CD4-positive, alpha-beta T cell treated with Interleukin-15 for 1 hour (primary cell): Measurements from ENCODE around the gene NINJ1.
A peak's percentile ranks its signal among the peaks of the same experiment; 100 is the strongest.

ENCODE experiments used
- DNase-seq: peaks from one replicate; pipeline ENCODE4 v3.0.0-alpha.2; 2020

Gene NINJ1

DNA sequence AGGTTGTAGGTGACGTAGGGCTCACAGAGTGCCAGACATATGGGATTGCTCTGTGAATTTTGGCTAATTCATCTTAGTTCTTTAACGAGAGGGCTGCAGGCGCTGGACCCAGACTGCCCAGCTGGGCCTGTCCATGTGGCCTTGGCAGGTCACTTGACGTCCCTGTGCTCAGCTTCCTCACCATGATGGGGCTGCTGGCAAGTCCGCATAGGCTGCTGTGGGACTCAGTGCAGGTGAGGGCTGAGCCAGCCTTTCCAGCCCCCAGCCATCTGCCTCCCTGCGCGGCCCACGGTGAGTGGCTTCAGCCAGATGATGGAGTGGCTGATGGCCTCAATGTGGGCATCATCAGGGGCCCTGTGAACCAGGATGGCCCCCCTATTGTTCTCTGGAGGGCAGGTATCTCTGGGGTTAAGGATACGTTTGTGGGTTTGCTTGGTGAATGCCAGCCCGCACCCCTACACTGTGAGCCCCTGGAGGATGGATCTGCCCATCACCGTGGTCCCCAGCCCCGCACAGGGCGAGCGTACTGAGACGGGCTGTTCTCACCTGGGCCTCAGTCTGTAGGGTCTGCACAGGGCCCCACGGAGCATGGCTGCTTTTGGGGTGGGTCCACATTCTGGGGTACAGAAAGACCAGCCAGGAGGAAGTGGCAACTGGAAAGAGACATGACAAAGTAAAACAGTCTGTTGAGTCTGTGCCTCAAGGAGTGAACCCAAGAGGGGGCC lies 34.3 kb downstream of the NINJ1 start:
- DNase-seq: peak; percentile 15

DNA sequence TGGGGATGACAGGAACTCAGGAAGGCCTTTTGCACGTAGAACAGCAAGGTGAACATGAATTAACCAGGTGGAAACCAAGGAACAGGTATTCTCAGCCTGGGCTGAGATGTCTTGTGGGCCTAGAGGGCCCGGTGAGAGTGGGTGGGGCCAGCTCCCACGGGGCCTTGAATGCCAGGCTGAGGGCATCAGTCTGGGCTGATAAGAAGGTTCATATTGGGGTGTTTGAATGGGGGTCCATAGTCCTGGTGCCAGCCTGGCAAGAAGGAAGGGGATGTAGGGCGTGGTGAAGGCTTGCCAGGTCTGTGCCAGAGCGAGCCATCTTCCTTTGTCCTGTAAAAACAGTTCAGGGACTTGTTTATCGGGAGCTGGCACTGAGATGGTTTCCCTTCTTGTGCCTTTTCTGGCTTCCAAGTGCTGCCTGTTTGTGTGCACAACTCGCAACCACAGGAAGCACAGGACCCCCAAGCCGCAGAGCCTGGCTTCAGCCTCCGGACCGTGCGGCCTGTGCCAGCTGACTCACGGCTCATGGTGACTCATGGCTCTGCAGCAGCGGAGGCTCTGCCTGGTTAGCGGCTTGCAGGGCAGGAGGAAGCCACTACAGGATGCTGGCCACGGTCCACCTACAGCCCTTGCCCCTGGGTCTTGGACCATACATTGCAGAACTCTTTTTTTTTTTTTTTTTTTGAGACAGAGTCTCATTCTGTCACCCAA lies 35.7 kb downstream of the NINJ1 start:
- peak; percentile 86 for DNase-seq

DNA sequence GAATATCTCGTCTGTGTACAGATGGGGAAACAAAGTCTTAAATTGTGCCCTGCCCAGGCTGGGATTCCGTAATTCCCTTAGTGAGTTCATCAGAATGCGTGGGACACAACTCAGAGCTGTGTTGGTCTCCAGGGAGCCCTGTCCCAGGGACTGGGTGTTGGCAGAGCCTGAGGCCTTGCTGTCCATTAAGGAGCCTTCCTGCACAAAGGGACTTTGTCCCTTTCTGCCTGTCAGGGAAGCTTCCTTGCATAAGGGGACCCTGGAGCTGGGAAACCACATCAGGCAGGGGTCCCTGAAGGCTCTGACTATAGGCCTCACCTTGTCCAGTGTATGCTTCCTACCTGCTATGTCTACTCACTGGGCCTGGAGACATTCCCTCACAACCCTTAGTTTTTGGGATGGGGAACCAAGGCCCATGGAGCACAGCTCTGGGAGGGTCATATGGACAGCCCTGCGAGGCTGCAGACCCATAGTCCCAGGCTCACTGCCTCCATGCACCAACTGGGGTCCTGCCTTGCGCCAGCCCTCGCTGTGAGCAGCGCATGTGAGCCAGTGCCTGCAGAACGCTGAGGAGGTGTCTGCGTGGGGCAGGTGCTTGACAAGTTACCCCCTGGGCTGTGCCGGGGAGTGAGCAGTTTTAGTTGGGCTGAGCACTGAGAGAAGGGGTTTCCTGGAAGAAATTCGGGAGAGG lies 36.4 kb downstream of the NINJ1 start:
- peak; percentile 15 for DNase-seq

DNA sequence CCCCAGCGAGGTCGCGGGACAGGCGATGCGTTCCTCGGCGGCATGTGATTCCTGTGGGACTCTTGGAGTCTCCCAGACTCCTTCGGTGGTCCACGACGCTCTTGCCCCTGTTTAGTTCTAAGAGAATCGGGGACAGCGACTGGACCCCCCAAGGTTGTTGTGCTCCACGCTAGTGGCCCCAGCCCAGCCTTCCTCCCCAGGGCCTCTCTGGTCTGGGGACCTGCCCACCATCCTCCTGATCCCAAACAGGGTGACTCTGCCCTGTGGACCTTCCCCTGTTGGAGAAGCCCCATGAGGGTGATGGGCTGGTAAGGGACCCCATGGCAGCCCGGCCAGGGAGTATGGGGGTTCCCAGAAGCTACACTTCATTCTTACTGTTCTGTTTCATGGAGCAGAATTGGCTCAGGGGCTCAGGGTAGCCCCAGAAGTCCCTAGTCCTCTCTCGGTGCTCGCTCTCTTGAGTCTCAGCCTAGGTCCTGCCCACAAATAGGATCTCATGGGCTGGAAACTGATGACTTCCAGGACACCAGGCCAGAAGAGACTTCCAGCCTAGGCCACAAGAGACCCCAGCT lies 37.2 kb downstream of the NINJ1 start:
- DNase-seq: peak; percentile 10

DNA sequence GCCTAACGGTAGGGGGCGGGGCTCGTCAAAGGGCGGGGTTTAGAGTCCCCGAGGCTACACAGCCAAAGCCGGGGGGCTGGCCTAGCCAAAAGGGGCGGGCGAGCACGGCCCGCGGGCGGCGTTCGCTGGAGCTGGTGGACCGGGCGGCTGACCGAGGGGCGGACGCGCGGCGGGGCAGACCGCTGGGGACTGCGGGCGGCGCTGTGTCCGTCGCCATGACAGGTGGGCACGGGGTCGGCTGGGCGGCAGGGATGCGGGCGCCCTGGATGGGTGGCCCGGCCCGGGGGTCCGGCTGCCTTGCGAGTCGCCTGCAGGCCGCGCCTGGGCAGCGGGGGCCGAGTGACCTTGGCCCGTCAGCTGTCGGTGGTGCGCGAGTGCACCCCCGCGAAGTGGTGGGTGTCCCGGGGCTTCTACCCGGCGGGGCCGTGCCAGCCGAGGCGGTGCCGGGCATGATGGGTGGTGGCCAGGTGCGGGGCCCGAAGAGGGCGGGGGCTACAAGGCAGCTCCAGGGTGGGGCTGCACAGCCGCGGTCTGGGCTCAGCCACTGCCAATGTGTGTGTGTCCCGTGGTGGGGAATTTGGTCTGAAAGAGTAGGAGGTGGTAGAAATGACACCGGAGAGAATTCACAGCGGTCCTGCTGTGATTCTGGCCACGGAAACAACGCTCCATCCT lies 37.8 kb downstream of the NINJ1 start, which contains the start of gene CARD19:
TSS of gene CARD19 (plus strand) at position 87 of the 672 bp plus-strand sequence. CDS start at position 216, 129 bp downstream.
- peak; percentile 59 for DNase-seq

DNA sequence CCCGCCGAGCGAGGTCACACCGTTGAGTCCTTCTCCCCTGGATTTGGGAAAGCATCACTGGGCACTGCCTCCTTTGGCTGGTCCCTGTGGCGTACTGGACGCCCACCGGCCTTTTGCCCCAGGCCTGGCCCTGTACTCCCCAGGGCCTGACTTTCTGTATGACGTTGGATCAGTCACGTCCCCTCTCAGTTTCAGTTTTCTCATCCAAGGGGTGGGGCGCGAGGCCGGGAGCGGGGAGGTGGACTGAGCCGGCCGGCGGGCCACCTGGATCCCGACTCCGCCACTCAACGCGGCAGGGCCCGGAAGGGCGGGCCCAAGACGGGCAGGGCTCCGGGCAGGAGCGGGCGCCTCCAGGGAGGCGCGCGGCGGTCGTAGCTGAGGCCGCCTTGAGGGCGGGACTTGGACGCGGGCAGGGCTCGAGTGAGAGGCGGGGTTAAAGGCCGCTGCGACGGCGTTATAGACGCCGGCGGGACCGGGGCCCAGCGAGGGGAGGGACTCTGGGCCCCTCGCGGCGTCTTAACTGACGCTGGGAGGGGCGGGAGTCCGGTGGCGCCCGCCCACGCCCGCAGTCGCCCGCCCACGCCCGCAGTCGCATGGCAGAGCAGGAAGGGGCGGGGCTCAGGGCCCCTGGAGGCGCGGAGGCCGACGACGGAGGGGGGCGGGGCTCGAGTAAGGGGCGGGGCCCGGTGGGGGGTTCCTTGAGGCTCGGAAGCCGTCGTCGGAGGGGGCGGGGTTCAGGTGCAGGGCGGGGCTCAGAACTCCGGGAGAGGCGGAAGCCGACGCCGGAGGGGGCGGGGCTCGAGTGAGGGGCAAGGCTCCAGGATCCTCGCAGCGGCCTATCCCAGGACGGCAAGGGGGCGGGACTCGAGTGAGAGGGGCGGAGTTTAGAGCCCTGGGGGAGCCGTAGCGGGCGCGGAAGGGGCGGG lies 38.6 kb downstream of the NINJ1 start:
- peak; percentile 95 for DNase-seq

DNA sequence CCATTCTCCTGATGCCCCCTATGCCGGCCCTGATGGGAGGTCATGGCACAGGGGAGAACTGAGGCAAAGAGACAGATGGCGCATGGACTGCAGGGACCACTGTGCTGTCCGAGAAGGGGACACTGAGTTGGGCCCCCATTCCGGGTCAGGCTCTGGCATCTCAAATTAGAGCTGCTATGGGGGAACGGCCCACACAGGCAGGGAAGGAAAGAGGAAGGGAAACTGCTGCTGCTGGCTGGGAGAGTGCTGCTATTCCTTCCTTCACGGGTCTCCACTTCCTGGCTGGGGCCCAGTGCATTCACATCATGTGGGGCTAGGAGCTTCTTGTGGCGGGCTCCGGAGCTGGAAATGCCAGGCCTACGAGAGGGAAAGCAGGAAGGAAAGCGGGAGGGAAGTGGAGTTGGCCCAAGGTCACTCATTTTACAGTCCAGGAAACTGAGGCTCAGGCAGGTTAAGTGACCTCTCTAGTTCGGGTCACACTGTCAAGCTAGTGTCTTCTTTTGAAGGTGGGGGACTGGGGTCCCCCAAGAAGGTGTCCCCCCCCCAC lies 39.3 kb downstream of the NINJ1 start:
- peak; percentile 62 for DNase-seq

DNA sequence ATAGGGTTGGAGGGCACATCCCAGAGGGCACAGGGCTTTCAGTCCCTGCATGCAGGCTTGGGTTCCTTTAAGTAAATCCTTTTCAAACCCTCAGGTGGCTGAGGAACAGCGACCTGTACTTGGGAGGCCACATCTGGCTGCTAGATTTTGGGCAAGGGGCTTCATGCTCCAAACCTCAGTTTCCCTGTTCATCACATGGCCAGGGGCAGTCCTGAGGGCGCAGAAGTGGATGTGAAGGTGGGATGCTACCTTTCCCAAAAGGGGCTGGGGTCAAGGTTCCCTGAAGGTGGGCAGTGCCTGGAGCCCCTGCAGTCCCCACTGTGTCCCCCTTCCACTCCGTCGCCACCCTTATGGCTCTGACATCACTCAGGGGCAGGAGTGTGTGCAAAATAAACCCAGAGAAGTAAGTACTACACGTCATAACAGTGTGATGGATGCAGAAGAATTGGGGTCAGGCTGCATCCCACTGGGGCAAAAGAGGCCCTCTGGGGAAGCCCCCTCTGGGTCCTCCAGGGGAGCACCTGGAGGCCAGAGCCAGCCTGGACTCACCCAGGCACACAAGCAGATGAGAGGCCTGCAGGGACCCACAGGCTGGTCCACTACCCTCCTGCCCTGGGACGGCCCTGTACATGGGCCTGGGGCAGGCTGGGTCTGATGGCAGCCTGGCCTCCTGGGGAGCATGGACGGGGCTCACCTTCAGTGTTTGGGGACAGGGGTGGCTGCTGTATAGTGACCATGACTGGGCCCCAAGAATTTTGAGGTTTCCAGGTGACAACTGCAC lies 40.0 kb downstream of the NINJ1 start:
- peak; percentile 15 for DNase-seq

DNA sequence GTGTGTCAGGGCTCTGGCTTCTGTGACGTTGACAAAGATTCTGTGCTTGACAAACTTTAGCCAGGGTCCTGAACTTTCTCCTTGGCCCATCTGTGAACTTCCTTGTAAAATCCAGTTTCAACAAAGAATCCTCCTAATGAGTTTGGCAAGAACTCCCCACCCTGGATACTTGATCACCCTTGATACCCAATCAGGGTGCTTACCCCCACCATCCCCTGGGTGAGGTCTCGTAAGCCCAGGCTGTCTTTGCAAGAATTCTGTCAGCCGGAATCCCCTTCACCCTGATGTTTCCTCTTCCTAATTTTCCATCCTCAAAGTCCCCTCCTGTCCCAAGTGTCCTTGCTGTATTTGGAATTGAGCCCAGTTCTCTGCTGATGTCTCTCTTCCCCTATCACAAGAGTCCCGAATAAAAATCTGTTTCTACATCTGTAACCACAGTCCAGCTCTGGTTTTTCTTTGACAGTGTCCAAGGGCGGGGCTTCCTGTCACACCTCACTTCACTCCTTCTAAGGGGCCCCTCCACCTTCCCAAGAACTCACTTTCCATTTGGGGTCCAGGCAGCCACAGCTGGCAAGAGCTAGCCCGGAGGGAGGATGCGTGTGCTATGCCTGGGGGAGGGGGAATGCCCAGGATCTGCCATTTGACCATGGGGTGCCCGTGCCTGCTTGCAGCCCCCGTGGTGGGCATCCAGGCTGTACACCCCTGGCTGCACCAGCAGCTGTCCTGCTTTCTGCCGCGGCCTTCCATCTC lies 40.7 kb downstream of the NINJ1 start:
- DNase-seq: peak; percentile 17

DNA sequence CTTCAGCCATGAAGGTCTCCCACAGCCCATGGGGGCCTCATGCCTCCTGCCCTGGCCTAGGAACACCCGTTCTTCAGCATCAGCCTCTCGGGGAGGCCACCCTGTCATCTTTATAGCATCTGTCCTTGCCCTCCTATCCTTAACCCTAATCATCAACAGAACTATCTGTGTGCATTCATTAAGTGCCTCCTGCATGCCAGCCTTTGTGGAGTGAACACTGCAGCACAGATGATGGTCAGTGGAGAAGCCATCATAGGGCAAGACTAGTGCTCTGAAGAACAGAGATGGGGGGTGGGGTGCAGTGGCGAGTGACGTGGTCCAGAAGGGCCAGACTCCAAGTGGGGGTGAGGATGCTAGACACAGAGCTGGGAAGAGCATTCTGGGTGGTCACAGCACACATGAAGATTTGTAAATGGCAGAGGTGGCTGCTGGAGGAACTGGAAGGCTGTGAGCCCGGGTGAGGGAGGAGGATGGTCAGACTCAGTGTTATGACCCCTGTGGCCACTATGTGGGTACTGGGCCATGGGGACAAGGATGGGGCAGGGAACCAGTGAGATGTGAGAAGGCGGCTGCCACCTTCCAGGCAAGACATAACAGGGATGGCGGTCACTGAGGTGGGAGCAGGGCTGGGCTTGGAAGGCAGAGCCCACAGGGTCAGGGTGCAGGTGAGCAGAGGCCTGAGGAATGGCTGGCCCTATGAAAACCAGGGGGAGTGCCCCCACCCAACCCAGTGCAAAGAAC lies 41.6 kb downstream of the NINJ1 start:
- DNase-seq: peak; percentile 9

DNA sequence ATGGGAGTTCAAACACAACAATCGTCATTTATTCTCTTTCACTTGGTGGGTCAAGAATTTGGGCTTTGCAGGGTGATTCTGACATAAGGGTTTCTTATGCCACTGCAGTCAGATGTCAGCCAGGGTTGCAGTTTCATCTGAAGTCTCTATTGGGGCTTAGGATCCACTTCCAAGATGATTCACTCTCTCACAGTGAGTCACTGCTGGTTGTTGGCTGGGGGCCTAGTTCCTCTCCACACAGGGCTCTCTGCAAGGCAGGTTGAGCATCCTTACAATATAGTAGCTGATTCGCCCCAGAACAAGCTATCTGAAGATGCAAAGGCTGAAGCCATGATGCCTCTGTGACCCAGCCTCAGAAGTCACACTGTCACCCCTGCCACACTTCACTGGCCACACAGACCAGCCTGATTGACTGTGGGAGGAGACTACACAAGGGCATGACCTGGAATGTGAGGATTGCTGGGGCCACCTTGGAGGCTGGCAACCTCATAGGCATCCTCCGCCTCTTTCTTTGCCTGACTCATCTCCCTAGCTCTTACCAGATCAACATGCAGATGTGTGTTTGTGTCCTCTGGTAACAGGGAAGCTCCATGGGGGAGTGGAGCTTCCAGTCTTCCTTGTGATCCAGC lies 42.5 kb downstream of the NINJ1 start:
- no peak for DNase-seq

DNA sequence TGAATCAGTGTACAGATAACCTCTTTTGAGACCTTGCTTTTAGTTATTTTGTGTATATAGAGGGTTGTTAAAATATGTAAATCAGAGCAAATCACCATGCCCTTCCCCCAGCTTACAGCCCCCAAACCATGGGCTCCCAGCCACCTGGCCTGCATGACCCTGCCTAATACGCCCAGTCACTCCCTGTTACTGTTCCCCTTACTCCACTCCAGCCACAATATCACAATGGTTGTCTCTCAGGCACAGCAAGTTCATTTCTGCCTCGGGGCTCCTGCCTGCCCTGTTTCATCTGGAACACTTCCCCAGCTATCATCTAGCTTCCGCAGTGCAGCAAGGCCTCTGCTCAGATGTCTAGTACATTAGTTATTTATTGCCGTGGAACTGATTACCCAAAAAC lies 43.0 kb downstream of the NINJ1 start:
- no peak for DNase-seq

DNA sequence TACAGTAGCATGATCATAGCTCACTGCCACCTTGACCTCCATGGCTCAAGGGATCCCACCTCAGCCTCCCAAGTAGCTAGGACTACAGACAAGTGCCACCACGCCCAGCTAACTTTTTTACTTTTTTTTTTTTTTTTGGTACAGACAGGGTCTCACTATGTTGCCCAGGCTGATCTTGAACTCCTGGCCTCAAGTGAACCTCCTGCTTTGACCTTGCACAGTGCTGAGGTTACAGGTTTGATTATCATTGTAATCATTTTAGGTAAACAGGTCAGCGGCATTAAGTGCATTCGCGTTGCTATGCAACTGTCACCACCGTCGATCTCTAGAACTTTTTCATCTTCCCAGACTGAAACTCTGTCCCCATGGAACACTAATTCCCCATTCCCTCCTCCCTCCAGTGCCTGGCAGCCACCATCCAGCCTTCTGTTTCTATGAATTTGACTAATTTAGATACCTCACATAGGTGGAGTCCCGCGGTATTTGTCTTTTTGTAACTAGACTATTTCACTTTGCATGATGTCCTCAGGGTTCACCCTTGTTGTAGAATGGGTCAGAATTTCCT lies 43.9 kb downstream of the NINJ1 start:
- no peak for DNase-seq

DNA sequence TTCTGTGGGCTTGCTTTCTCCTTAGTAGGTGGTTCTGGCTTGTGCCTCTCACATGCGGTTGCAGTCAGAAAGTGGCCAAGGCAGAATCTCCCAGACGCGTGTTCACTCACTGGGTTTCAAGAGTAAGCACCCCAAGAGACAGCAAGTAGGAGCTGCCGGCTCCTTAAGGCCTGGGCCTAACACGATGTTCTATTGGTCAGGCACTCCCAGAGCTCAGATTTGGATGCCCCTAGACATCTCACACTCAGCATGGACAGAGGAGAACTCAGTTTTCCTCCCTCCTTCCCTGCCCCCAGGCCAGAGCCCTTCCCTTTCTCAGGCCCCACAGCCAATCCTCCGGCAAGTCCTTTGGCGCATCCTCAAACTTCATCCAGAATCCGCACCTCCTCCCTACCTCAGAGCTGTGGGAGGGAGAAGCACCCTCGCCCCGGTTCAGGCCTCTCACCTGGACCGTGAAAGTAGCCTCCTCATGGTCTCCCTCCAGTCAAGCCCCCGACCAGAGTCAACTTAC lies 44.5 kb downstream of the NINJ1 start:
- DNase-seq: no peak

DNA sequence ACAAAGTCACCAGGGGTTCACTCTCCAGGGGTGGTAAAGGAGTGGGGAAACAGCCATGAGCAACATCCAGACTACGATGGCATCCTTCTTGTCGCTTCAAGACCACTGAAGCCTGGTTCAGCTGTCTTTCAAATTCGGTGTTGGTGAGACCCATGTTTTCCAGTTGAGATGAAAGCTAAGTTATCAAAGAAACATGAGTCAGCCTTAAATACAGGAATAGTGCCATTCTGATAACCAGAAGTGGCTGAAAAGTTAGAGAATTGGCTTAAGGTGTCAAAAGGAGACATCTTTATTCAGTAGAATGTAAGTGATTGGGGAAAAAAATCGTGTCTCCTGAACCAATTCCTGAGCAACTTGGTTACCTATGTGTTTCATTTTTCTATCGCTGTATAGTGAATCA lies 45.0 kb downstream of the NINJ1 start:
- DNase-seq: no peak

DNA sequence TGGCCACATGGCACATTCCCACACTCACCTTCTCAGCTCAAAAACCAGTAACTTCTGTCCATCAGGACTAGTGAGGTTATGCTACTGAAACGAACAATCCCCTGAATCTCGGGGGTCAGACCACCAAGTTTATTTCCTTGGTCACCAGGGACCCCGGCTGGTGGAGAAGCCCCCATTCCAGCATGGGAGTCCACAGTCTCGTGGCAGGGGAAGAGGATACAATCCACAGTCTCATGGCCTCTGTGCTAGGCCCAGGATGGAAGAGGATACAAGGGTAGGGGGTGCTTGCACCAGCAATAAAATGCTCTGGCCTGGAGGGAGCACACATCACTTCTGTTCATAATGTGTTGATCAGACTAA lies 45.4 kb downstream of the NINJ1 start:
- DNase-seq: no peak

DNA sequence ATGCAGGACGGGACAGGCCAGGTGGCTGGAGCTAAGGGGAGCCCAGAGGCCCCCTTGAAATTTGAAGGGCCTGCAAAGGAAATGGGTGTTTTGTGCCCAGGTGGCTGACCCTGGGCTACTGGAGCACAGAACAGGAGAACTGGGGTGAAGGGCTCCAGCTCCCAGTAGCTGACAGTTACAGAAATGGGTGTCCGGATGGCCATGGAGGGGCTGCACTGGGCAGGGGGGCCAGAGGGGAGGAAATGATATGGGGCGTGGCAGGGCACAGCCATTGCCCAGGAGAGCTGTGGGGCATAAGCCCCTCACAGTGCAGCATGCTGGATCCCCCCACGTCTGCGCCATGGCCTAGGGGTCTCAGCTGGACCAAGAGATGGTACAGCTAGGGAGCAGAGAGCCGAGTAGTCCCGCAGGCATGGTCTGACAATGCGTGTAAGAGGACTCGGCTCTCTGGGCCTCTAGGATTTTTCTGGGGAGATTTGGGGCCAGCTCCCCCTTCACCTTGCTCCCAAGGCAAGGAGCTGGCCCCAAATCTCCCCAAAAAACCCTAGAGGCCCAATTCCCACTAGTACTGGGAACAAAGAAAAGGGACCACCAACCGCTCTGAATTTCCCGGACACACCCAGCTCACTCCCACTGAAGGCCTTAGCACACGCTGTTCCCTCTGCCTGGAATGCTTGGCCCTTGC lies 45.9 kb downstream of the NINJ1 start:
- no peak for DNase-seq
